GM10248 (cell line): ENCODE measurements around the gene PLAAT5.
A peak's percentile ranks its signal among the peaks of the same experiment; 100 is the strongest.

ENCODE experiments used
- CTCF ChIA-PET: fragments of 300-600 bp; sonication (Branson Sonifier 250); formaldehyde crosslinking; extraction: SDS; loops from one replicate; lab custom pipeline; 2021; ENCODE audit warnings: antibody characterized with exemption; lab: Yijun Ruan, JAX
- POLR2A ChIA-PET: fragments of 350-650 bp; sonication (Branson Sonifier 250); formaldehyde crosslinking; extraction: SDS; loops from one replicate; lab custom pipeline; 2020; ENCODE audit warnings: antibody characterized with exemption; lab: Yijun Ruan, JAX
- DNase-seq: peaks from one replicate; pipeline ENCODE4 v3.0.0; 2012; ENCODE audit errors: extremely low spot score
- CTCF ChIP-seq: IDR thresholded peaks from 2 replicates; pipeline ENCODE4 v1.5.1; 2012; ENCODE audit warnings: mild to moderate bottlenecking, low read depth; ENCODE audit errors: extremely low read depth, missing control alignments, control extremely low read depth

The PLAAT5 gene

GRCh38 chr11:63491240-63491587, 247 bp upstream of the PLAAT5 start:
- no peak for DNase-seq
- POLR2A ChIA-PET, result no interaction called here
- CTCF ChIA-PET, result interaction anchor here (4.4 to 5.7 kb wide), 2 partner anchors 12 to 146 kb away, joined by 17 to 47 read pairs; no protein-coding TSS in a partner anchor
- TF ChIP-seq CTCF, result no peak

- CTCF ChIA-PET, result interaction anchor here (1.3 to 5.7 kb wide), 3 partner anchors 11 to 148 kb away, joined by 5 to 47 read pairs (median 17); no protein-coding TSS in a partner anchor
- POLR2A ChIA-PET, result no interaction called here
- no peak for DNase-seq
- TF ChIP-seq CTCF, result no peak
Measured at GRCh38 chr11:63489879-63490278, 1.1 kb downstream of the PLAAT5 start.

GRCh38 chr11:63488789-63489188, 2.2 kb downstream of the PLAAT5 start:
- ChIA-PET POLR2A (no interaction called here), CTCF (interaction anchor here (1.3 to 5.7 kb wide), 3 partner anchors 10 to 149 kb away, joined by 5 to 47 read pairs (median 17); no protein-coding TSS in a partner anchor)
- no peak for TF ChIP-seq CTCF
- no peak for DNase-seq

- DNase-seq, result no peak
- CTCF ChIA-PET, result no interaction called here
- POLR2A ChIA-PET, result no interaction called here
- no peak for TF ChIP-seq CTCF
Measured at GRCh38 chr11:63485777-63486176, 5.2 kb downstream of the PLAAT5 start.

GRCh38 chr11:63480039-63480438, 10.9 kb downstream of the PLAAT5 start:
- ChIA-PET CTCF (interaction anchor here (0.8 to 7.1 kb wide), 22 partner anchors 10 to 258 kb away, joined by 3 to 138 read pairs (median 7); partner anchors contain the start of genes LGALS12, PLAAT2, PLAAT5 and RTN3), POLR2A (interaction anchor here (0.6 kb wide), 1 partner anchor 1513 kb away, joined by 3 read pairs; the partner anchor contains the start of gene FTH1)
- no peak for TF ChIP-seq CTCF
- no peak for DNase-seq

- peak; percentile 92 for TF ChIP-seq CTCF
- peak; percentile 79 for DNase-seq
- ChIA-PET POLR2A (no interaction called here), CTCF (interaction anchor here (0.6 to 7.1 kb wide), 51 partner anchors 11 to 671 kb away, joined by 3 to 138 read pairs (median 4); partner anchors contain the start of genes LGALS12, MARK2, PLAAT5 and RTN3)
Measured at GRCh38 chr11:63478896-63479295, 12.1 kb downstream of the PLAAT5 start.
